ENCODE measurements around the gene SHROOM3. TPM values are rescaled to one million over a fixed set of nuclear protein-coding genes. Genes with fewer than 3 reads are reported as not detected.
"Not testable (repeated sequence)": the region's sequence is repeated elsewhere in the genome, so short reads cannot be mapped to it uniquely, and the experiment has no call there.

The SHROOM3 gene
- total RNA-seq = not detected

DNA sequence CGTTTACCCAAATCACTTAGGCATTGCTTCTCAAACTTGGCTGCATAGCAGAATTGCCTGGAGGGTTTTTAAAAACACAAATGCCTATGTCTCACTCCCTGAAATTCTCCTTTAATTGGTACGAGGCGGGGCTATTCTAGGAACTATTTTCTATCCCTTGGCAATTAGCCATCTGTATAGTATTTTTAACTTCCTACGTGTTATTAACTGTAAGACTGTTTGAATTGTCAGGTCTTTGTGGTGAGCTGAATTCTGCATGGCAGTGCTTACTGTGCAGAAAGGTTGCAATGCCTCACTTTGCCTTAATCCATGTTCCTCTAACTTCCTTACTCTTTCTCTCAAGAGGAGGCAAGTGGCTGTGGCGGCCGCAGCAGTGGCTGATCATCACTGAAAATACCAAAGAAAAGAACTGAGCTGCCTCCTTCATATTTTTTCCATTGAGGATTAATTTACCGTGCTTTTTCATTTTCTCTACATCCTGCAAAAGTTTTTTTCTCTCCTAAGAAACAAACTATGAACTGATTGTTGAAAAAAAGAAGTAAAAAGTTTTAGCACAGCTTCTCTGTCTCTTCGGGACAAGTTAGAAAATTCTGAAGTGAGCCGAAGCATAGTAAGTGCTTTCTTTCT is at the start of gene SHROOM3:
Gene SHROOM3 (plus strand): TSS at position 329 of the 627 bp plus-strand sequence. CDS start 824 bp downstream, outside the sequence.
- no peak within 1 kb of the TSS for H3K27ac Mint-ChIP-seq
- H3K9me3 Mint-ChIP-seq = no peaks in the 10 kb centered on the region
- DNase-seq = no peak
- H3K36me3 Mint-ChIP-seq (ENCODE audit: low read depth) = no peaks in the 10 kb centered on the region
- H3K27me3 Mint-ChIP-seq = peaks cover 46% of the 10 kb centered on the region
- ChIA-PET POLR2A (interaction anchor here (0.9 kb wide), 1 partner anchor 69 kb away, joined by 4 read pairs; no protein-coding TSS in a partner anchor), CTCF (no interaction called here)
- no peaks in the 10 kb centered on the region for H3K4me1 Mint-ChIP-seq
- H3K4me3 Mint-ChIP-seq = no peak within 1 kb of the TSS

DNA sequence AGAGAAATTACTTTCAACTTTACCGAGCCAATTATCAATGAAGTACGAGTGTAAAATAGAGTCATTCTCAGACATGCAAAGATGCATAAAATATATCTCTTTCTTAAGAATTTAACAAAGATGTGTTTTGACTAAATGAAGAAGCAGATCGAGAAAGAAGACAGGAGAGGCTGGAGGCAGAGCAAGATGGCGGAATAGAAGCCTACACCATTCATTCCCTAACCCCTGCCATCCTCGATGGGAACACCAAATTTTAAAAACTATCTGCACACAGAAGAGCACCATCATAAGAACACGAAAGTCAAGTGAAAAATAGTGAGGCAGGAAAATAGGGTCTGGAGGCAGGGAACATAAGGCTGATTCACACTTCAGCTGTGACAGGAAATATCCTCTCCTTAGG is 49.1 kb upstream of the SHROOM3 start:
- Mint-ChIP-seq H3K27me3 (peaks cover 34% of the 10 kb centered on the region), H3K27ac (no peak overlapping the region), H3K4me1 (no peaks in the 10 kb centered on the region), H3K36me3 (ENCODE audit: low read depth) (no peaks in the 10 kb centered on the region), H3K9me3 (no peaks in the 10 kb centered on the region), H3K4me3 (no peak overlapping the region)
- DNase-seq = no peak
- ChIA-PET CTCF (no interaction called here), POLR2A (no interaction called here)

DNA sequence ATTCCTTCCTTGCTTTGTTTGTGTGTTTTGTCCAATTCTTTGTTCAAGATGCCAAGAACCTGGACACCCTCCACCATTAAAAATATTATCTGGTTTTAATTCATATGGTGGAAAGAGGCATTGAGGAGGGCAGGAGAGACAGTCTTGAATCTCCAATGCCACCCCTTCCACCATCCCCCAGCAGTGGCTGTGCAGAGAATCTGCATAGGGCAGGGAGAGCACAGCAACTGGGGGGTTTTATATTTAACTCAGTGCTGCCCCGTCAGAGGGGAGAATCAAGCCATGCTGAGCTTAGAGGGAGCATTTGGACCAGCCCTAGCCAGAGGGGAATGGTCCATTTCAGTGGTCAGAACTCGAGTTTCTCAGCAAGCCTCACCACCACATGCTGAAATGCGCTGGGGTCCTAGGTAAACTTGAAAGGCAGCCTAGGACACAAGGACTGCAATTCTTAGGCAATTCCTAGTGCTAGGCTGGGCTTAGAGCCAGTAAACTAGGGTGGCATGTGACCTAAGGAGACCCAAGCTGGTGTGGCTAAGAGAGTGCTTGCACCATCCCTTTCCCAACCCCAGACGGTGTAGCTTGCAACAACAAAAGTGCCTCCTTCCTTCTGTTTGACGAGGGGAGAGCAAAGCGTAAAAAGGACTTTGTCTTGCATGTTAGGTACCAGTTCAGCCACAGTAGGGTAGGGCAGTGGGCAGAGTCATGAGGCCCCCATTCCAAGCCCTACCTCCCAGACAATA is 48.3 kb upstream of the SHROOM3 start:
- Mint-ChIP-seq H3K27ac (no peak overlapping the region), H3K27me3 (peaks cover 41% of the 10 kb centered on the region), H3K4me3 (no peak overlapping the region), H3K9me3 (no peaks in the 10 kb centered on the region), H3K36me3 (ENCODE audit: low read depth) (no peaks in the 10 kb centered on the region), H3K4me1 (no peaks in the 10 kb centered on the region)
- POLR2A ChIA-PET = no interaction called here
- DNase-seq = no peak
- CTCF ChIA-PET = no interaction called here

DNA sequence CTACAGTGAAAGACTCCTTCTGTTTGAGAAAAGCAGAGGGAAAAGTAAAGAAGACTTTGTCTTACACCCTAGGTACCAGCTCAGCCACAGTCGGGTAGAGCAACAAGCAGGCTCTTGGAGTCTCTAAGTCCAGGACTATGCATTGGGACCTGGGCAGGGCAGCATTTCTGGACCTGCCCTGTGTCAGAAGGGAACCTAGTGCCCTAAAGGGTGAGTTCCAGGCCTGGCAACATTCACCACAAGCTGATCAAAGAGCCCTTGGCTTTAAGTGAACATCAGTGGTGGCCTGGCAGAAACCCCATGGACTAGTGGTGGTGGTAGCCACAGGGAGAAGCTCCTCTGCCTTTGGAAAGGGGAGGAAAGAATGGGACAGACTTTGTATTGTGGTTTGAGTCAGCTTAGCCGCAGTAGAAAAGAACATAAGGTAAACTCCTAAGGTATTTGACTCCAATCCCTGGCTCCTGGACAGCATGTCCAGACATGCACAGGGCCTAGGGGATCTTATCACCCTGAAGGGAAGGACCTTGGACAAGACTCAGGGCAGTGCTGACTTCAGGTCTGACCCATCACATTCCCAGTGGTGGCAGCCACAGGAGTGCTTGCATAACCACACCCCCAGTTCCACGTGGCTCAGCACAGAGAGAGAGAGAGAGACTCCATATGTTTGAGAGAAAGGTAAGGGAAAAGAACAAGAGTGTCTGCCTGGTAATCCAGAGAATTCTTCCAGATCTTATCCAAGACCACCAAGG is 46.7 kb upstream of the SHROOM3 start:
- ChIA-PET POLR2A (no interaction called here), CTCF (interaction anchor here (0.8 kb wide), 1 partner anchor 137 kb away, joined by 3 read pairs; no protein-coding TSS in a partner anchor)
- Mint-ChIP-seq H3K27me3 (peaks cover 51% of the 10 kb centered on the region), H3K9me3 (no peaks in the 10 kb centered on the region), H3K27ac (no peak overlapping the region), H3K4me3 (no peak overlapping the region), H3K4me1 (no peaks in the 10 kb centered on the region), H3K36me3 (ENCODE audit: low read depth) (no peaks in the 10 kb centered on the region)
- no peak for DNase-seq

DNA sequence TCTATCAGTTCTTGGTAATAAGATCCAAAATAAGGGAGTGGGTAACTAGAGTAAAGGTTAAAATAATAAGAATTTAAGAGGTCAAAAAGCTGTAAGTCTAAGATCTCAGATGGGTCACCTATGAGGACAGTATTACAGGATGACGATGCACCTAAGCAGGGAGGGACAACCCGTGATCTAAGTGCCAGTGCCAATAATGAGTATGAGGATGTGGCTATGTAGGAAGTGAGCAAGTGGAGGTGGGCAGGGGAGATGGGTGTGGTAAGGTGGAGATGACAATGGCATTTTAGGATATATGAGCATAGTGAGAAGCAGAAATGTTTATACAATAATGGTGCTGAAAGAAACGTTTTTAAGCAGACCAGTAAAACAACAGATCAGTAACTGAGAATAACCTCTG is 33.4 kb upstream of the SHROOM3 start:
- CTCF ChIA-PET = interaction anchor here (1.2 kb wide), 1 partner anchor 222 kb away, joined by 3 read pairs; no protein-coding TSS in a partner anchor

DNA sequence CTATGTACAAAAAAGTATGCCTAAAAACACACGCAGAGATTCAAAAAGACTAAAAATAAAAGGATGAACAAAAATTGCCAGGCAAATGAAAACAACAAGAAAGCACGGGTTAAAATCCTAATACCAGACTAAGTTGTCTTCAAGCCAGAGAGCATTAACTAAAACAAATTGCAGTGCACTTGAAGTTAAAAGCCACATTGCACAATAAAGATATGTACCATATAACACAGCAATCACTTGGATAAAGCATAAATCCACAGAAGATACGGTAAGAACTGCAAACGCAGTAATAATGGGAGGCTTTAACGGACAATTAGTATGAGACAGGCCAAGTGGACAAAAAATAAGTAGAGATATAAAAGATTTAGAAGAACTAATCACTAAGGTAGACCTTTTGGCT is 28.9 kb upstream of the SHROOM3 start:
- no peaks in the 10 kb centered on the region for H3K4me1 Mint-ChIP-seq
- POLR2A ChIA-PET = no interaction called here
- no peak overlapping the region for H3K27ac Mint-ChIP-seq
- H3K36me3 Mint-ChIP-seq (ENCODE audit: low read depth) = no peaks in the 10 kb centered on the region
- peaks cover 42% of the 10 kb centered on the region for H3K27me3 Mint-ChIP-seq
- CTCF ChIA-PET = no interaction called here
- DNase-seq = no peak
- H3K9me3 Mint-ChIP-seq = no peaks in the 10 kb centered on the region
- no peak overlapping the region for H3K4me3 Mint-ChIP-seq

More for the DNA sequence above, 33.4 kb upstream of the SHROOM3 start:
- Mint-ChIP-seq H3K9me3 (peaks cover 6% of the 10 kb centered on the region), H3K27ac (no peak overlapping the region), H3K36me3 (ENCODE audit: low read depth) (no peaks in the 10 kb centered on the region), H3K27me3 (peaks cover 45% of the 10 kb centered on the region), H3K4me3 (no peak overlapping the region), H3K4me1 (no peaks in the 10 kb centered on the region)
- DNase-seq = no peak
- POLR2A ChIA-PET = no interaction called here

DNA sequence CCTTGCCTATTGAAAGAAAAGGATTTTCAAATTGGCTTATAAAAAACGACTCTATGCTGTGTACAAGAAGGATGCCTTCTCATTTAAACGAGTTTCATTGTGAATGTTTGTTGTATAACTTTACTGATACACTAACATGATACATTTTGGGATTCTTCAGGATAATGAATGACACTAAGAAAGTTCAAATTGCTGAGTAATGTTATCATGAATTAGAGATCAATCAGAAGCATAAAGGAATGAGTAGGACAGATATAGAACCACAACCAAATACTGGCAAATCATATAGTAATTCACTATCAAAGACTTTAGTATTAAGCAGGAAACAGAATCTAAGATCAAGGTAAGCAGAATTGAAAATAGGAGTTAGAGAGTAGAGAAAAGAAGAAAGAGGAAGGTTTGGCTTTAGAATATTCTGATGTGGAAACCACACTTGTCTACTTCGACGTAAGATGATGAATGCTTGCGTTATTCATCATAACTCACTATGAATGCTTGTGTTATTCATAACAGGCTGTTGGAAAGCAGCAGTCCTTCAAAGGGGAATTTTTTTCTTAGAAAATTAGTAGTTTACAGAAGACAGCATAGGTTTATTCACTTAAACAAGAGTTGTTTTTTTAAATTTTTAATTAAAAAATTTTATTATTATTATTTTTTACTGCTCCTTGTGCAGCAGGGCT is 27.4 kb upstream of the SHROOM3 start:
- ChIA-PET CTCF (no interaction called here), POLR2A (no interaction called here)
- Mint-ChIP-seq H3K27ac (no peak overlapping the region), H3K27me3 (peaks cover 31% of the 10 kb centered on the region), H3K36me3 (ENCODE audit: low read depth) (no peaks in the 10 kb centered on the region), H3K4me1 (no peaks in the 10 kb centered on the region), H3K4me3 (no peak overlapping the region), H3K9me3 (no peaks in the 10 kb centered on the region)
- DNase-seq = no peak

DNA sequence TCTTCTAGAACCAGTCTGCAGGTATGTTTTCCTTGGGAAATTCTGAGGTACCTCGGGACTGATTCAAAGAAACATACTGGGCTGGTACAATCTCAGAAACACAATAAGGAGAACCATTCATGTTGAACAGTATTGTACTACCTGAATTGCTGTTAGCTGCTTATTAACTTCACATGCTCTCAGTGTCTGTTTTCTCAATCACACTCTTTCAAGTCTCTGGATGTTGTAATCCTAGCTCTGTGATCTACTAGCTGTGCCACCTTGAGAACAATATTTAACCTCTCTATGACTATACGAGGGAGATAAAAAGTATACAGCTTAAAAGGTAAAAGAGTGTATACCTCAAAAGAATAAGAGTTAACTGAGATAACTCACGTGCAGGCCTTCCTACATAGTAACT is 24.4 kb upstream of the SHROOM3 start:
- H3K36me3 Mint-ChIP-seq (ENCODE audit: low read depth) = no peaks in the 10 kb centered on the region
- no peak for DNase-seq
- ChIA-PET POLR2A (no interaction called here), CTCF (no interaction called here)
- no peak overlapping the region for H3K4me3 Mint-ChIP-seq
- H3K9me3 Mint-ChIP-seq = no peaks in the 10 kb centered on the region
- no peak overlapping the region for H3K27ac Mint-ChIP-seq
- H3K27me3 Mint-ChIP-seq = peaks cover 14% of the 10 kb centered on the region
- H3K4me1 Mint-ChIP-seq = no peaks in the 10 kb centered on the region

DNA sequence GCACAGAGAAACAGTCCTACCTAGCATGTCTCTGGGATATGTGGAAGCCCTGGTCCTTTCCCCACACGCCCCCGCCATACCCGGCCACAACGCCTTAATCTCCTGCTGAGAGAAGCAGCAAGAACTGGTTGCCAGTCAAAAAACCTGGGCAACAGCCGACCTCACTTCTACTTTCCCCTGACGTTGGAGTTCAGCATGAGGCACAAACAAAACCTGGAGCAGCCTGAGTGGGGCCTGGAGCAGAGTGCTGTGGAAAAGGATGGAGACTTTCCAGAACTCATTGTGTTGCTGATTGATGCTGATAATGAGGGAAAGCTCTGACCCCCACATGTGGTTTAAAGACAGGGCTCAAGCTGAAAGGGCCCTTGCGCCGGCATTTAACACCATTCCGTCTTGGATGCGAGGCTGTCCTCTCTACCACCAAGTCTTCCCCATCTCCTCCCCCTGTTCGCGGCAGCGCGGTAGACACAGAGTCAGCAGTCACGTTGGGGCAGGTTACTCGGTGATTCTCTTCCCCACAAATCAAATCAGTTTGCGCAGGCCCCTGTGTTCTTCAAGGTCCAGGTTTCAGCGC is 14.8 kb upstream of the SHROOM3 start:
- Mint-ChIP-seq H3K27me3 (peaks cover 27% of the 10 kb centered on the region), H3K4me1 (peaks cover 10% of the 10 kb centered on the region), H3K9me3 (no peaks in the 10 kb centered on the region), H3K4me3 (peak overlapping the region; percentile 35), H3K27ac (no peak overlapping the region), H3K36me3 (ENCODE audit: low read depth) (no peaks in the 10 kb centered on the region)
- CTCF ChIA-PET = no interaction called here
- no peak for DNase-seq
- POLR2A ChIA-PET = no interaction called here

DNA sequence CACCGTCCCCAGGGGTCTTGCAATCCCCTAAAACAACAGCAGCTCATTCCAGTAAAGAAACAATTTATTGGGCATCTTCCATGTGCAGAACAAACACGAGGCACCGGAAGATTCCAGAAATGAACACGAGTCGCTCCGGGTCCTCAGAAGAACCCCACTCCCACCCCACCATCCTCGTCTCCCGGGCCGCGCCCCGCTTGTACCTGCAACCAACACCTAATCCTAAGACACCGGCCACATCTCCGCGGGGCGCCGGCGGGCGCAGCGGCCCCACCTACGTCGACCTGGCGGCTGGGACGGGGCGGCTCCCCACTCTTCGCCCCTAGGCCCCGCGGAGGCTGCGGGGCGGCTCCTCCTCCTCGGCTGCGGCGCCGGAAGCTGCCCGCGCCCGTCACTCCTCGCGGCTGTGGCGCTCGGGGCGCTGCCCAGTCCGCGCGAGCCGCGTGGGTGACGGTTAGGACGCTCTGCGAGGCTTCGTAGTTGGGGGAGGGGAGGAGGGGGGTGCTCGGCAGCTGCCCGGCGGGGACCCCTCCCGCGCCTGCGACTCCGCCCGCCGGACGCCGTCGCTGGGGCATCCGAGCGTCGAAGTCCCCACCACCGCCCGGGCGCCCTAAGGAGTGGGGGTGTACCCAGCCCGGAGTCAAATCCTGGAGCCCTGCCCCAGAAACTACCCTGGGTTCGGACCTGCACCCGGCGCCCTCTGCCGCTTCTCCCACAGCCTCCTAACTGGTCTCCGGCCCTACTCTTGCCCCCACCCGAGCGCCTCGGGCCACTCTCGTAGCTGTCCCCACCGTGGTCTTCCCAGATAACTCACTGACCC is 14.1 kb upstream of the SHROOM3 start, which contains the start of gene CCDC158:
Gene CCDC158 (minus strand): TSS at position 380 of the 820 bp plus-strand sequence. CDS start 17,934 bp downstream, outside the sequence.
- Mint-ChIP-seq H3K9me3 (no peaks in the 10 kb centered on the region), H3K4me1 (peaks cover 10% of the 10 kb centered on the region), H3K4me3 (peak within 1 kb of the TSS; percentile 57), H3K27me3 (peaks cover 33% of the 10 kb centered on the region), H3K36me3 (ENCODE audit: low read depth) (no peaks in the 10 kb centered on the region), H3K27ac (no peak within 1 kb of the TSS)
- no peak for DNase-seq
- ChIA-PET POLR2A (no interaction called here), CTCF (interaction anchor here (0.6 to 0.8 kb wide), 2 partner anchors 689 to 1294 kb away, joined by 3 read pairs; no protein-coding TSS in a partner anchor)

DNA sequence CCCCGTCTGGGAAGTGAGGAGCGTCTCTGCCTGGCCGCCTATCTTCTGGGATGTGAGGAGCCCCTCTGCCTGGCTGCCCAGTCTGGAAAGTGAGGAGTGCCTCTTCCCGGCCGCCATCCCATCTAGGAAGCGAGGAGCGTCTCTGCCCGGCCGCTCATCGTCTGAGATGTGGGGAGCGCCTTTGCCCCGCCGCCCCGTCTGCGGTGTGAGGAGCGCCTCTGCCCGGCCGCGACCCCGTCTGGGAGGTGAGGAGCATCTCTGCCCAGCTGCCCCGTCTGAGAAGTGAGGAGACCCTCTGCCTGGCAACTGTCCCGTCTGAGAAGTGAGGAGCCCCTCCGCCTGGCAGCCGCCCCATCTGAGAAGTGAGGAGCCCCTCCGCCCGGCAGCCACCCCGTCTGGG is 11.9 kb upstream of the SHROOM3 start:
- H3K27ac Mint-ChIP-seq; H3K4me3 Mint-ChIP-seq; H3K36me3 Mint-ChIP-seq (ENCODE audit: low read depth); POLR2A ChIA-PET; H3K4me1 Mint-ChIP-seq; CTCF ChIA-PET; DNase-seq; H3K9me3 Mint-ChIP-seq: not testable (repeated sequence)
- H3K27me3 Mint-ChIP-seq = peaks cover 35% of the 10 kb centered on the region

DNA sequence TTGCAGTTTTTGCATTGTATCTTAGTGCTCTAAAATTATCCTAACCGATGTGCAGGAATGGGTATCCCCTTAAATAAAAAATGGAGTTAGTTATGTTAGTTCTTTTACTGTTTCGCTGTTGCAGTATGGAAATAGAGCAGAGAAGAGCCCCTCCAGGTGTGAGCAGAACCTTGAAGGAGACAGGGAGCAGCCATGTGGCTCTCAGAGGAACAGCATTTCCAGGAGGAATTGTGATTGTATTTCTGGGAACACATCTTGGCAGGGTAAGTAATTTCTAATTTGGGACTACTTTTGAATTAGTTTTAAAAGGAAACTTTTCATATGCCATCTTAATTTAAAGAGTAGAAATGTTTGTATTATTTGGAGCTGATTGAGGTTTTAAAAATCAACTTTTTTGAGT is 8.8 kb upstream of the SHROOM3 start:
- no peak overlapping the region for H3K27ac Mint-ChIP-seq

More for the DNA sequence above, 8.8 kb upstream of the SHROOM3 start:
- H3K4me3 Mint-ChIP-seq = no peak overlapping the region
- no peak for DNase-seq
- no peaks in the 10 kb centered on the region for H3K36me3 Mint-ChIP-seq (ENCODE audit: low read depth)
- no peaks in the 10 kb centered on the region for H3K9me3 Mint-ChIP-seq
- ChIA-PET POLR2A (no interaction called here), CTCF (no interaction called here)
- peaks cover 19% of the 10 kb centered on the region for H3K27me3 Mint-ChIP-seq
- peaks cover 5% of the 10 kb centered on the region for H3K4me1 Mint-ChIP-seq

Measured in activated CD4-positive, alpha-beta T cell treated with anti-CD3 and anti-CD28 coated beads, Interleukin-2, amount 10 ng/mL, durations not matched to agents 7 days and 5 days (primary cell).